NCI-H2196 (cell line): ENCODE data around the gene DAAM1.

Source experiments
- DNase-seq: peaks from one replicate; lab custom pipeline; 2025; ENCODE audit not compliant: unreplicated experiment; lab: John Stamatoyannopoulos, UW

Gene DAAM1

GRCh38 chr14:59187118-59187517 lies 1.3 kb upstream of the DAAM1 start:
- DNase-seq = no peak

GRCh38 chr14:59187802-59188460 lies 536 bp upstream of the DAAM1 start:
- peak; percentile 41 for DNase-seq

GRCh38 chr14:59189091-59189785 lies 771 bp downstream of the DAAM1 start:
- peak; percentile 21 for DNase-seq

- DNase-seq = peak; percentile 92
Observed at GRCh38 chr14:59189786-59190368, 1.4 kb downstream of the DAAM1 start.

- DNase-seq = peak; percentile 32
Observed at GRCh38 chr14:59190372-59190771, 1.9 kb downstream of the DAAM1 start.

- no peak for DNase-seq
Observed at GRCh38 chr14:59195912-59196311, 7.4 kb downstream of the DAAM1 start.

- no peak for DNase-seq
Observed at GRCh38 chr14:59197695-59198262, 9.3 kb downstream of the DAAM1 start.

GRCh38 chr14:59199205-59199604 lies 10.7 kb downstream of the DAAM1 start:
- DNase-seq = no peak

- DNase-seq = peak; percentile 8
Observed at GRCh38 chr14:59199614-59200013, 11.1 kb downstream of the DAAM1 start.

- DNase-seq = no peak
Observed at GRCh38 chr14:59200195-59200594, 11.7 kb downstream of the DAAM1 start.

- no peak for DNase-seq
Observed at GRCh38 chr14:59202031-59202430, 13.6 kb downstream of the DAAM1 start.

- no peak for DNase-seq
Observed at GRCh38 chr14:59204305-59204704, 15.8 kb downstream of the DAAM1 start.

GRCh38 chr14:59206892-59207291 lies 18.4 kb downstream of the DAAM1 start:
- DNase-seq = no peak

- no peak for DNase-seq
Observed at GRCh38 chr14:59207506-59207933, 19.1 kb downstream of the DAAM1 start.

GRCh38 chr14:59208224-59208814 lies 19.9 kb downstream of the DAAM1 start:
- no peak for DNase-seq

- no peak for DNase-seq
Observed at GRCh38 chr14:59208954-59209353, 20.5 kb downstream of the DAAM1 start.

- no peak for DNase-seq
Observed at GRCh38 chr14:59210621-59211020, 22.2 kb downstream of the DAAM1 start.

- peak; percentile 17 for DNase-seq
Observed at GRCh38 chr14:59213368-59214315, 25.2 kb downstream of the DAAM1 start.

GRCh38 chr14:59214702-59215302 lies 26.3 kb downstream of the DAAM1 start:
- DNase-seq = no peak

GRCh38 chr14:59215322-59215721 lies 26.9 kb downstream of the DAAM1 start:
- DNase-seq = peak; percentile 74
